Heart right ventricle (tissue), 16 donors: ENCODE measurements around the gene MTRF1L. TPM values are rescaled to one million over a fixed set of nuclear protein-coding genes. Genes with fewer than 3 reads are reported as not detected.

Experiments used
- ATAC-seq, 8 donors: fragments of 200-7000 bp; cut with Tn5 transposase; one replicate each; pipeline ENCODE4 v1.9.1; 2020; ENCODE audit warnings: mild to moderate bottlenecking in 8 of 8, moderate library complexity in 8 of 8, moderate number of reproducible peaks in 1 of 8
- DNase-seq, 2 donors: peaks; one replicate each; pipeline ENCODE4 v3.0.0-alpha.2; 2020
- H3K27ac ChIP-seq, 10 donors: fragments of 200-600 bp; sonication (generic) in 2 of 10; one replicate each; pipeline versions ENCODE4 v1.5.0 to v1.8.0; 2020 to 2022; ENCODE audit warnings: mild to moderate bottlenecking in 3 of 10
- H3K27me3 ChIP-seq, 7 donors: fragments of 200-600 bp; one replicate each; pipeline ENCODE4 v1.8.0; 2021 to 2022; ENCODE audit warnings: mild to moderate bottlenecking in 2 of 7
- H3K36me3 ChIP-seq, 9 donors: fragments of 200-600 bp; sonication (generic) in 1 of 9; one replicate each; pipeline versions ENCODE4 v1.5.0 to v1.8.0; 2020 to 2022; ENCODE audit warnings: mild to moderate bottlenecking in 2 of 9
- H3K4me1 ChIP-seq, 9 donors: fragments of 200-600 bp; sonication (generic) in 1 of 9; one replicate each; pipeline versions ENCODE4 v1.5.0 to v1.8.0; 2020 to 2022; ENCODE audit warnings: mild to moderate bottlenecking in 4 of 9
- H3K4me3 ChIP-seq, 10 donors: fragments of 200-600 bp; sonication (generic) in 2 of 10; one replicate each; pipeline versions ENCODE4 v1.5.0 to v1.8.0; 2020 to 2022; ENCODE audit warnings: mild to moderate bottlenecking in 7 of 10, moderate library complexity in 2 of 10
- H3K9me3 ChIP-seq, 11 donors: fragments of 200-600 bp in 10 of 11; sonication (generic) in 2 of 11; one replicate each; pipeline versions ENCODE4 v1.5.0 to v1.8.0; 2013 to 2022; ENCODE audit warnings: mild to moderate bottlenecking in 2 of 11, control low read depth in 1 of 11, moderate library complexity in 1 of 11
- WGBS, 2 donors: extraction: QIAGEN DNeasy Blood & Tissue Kit; methylation state at CpG; one replicate each; pipeline ENCODE4 v1.1.7; 2013; ENCODE audit warnings: inconsistent platforms in 1 of 2; 5-methylcytosine and 5-hydroxymethylcytosine counted together
- intact Hi-C, 10 donors: fragments of 100-400 bp; cut with DNase I; formaldehyde crosslinking; loops; one replicate each; pipeline versions ENCODE4 v1.11.1 to v1.14.2; 2022
- long read RNA-seq, 3 donors: library from polyadenylated mRNA; unstranded; transcript quantifications; one replicate each; pipeline ENCODE4 v2.0.0, GENCODE V29; 2020 to 2021
- polyA plus RNA-seq, 2 donors: library from polyadenylated mRNA; stranded (reverse); fragments of 200-250 nt; gene quantifications; one replicate each; pipeline ENCODE4 v1.2.3, GENCODE V29; 2013
- total RNA-seq, 10 donors: library from RNA; stranded (reverse); fragmentation: NEBNext Ultra II Directional in 3 of 10; extraction: Animal tissue kit (Norgen Biotek cat#: 25700) in 3 of 10; gene quantifications; one replicate each; pipeline versions ENCODE4 v1.2.1 to v1.2.4, GENCODE V29; 2021 to 2023
- TF ChIP-seq, protein P1 (sequence below), 9 donors: fragments of 200-600 bp; sonication (generic) in 2 of 9; IDR thresholded peaks; one replicate each; pipeline versions ENCODE4 v1.5.0 to v1.8.0; 2021 to 2022; ENCODE audit warnings: antibody characterized with exemption in 9 of 9, mild to moderate bottlenecking in 5 of 9, moderate library complexity in 1 of 9
- donor health status: Arrhythmogenic right ventricular cardiomyopathy.
- donor health status: ischemic (EF 13 %, LVEDD 7.1; RV severe dilation, severe dysfunction).
- donor health status: healthy with polysubstance abuse.
- donor health status: DM: no; HTN: yes; CAD: no.
- donor health status: DM: no; HTN: no; CAD: no.
- donor health status: ischemic (EF 25% LVEDD 6.9; RV normal size, moderate dysfunction).
- donor health status: ischemic (EF 25% LVEDD 5.7; RV mildly dilated, moderate dysfunction).
- donor health status: healthy.
- donor health status: DM: yes; HTN: yes; CAD: no.
- donor health status: Ischemic cardiomyopathy.
- donor health status: ischemic (EF 35%, LVEDD 5.7; RV mildly dilated, moderate dysfunction).
- donor health status: nonischemic (EF 11% LVEDD 7.7; RV severe dilation, severe dysfunction).
- donor health status: DM: yes; HTN: yes; CAD: no.
- donor health status: PGD.
- donor health status: ischemic (EF 29% LVEDD 5.4; RV normal size, mild dysfunction).
- donor health status: nonischemic (EF 23%, LVEDD 6.1; RV moderate dilation, normal function).

Gene MTRF1L
- total RNA-seq (10 to 100 TPM; 23.3 to 44.4 (median 26.4) TPM), polyA plus RNA-seq (10 to 100 TPM; 13.5 to 15.7 TPM)
- long read RNA-seq, donor 1, transcript MTRF1L-203 (7 exons, 3,676 nt), result major isoform, 25 of 69 reads
- long read RNA-seq, donor 1, transcript MTRF1L-208 (7 exons, 3,651 nt), result minor isoform, 16 of 69 reads
- long read RNA-seq, donor 1, transcript MTRF1L-202 (6 exons, 3,539 nt), result minor isoform, 6 of 69 reads
- long read RNA-seq, donor 1, partial matches to known transcripts, result 1 of 69 reads
- long read RNA-seq, donor 1, other reads (novel, unspliced or antisense), result 18 of 69 reads
- long read RNA-seq, donor 2, transcript MTRF1L-202 (6 exons, 3,539 nt), result minor isoform, 5 of 71 reads
- long read RNA-seq, donor 2, transcript MTRF1L-203 (7 exons, 3,676 nt), result major isoform, 31 of 71 reads
- long read RNA-seq, donor 2, transcript MTRF1L-208 (7 exons, 3,651 nt), result minor isoform, 19 of 71 reads
- long read RNA-seq, donor 2, partial matches to known transcripts, result 5 of 71 reads
- long read RNA-seq, donor 2, other reads (novel, unspliced or antisense), result 10 of 71 reads
- long read RNA-seq, donor 3, transcript MTRF1L-211 (6 exons, 3,514 nt), result minor isoform, 9 of 142 reads
- long read RNA-seq, donor 3, transcript MTRF1L-202 (6 exons, 3,539 nt), result minor isoform, 19 of 142 reads
- long read RNA-seq, donor 3, transcript MTRF1L-203 (7 exons, 3,676 nt), result major isoform, 41 of 142 reads
- long read RNA-seq, donor 3, transcript MTRF1L-208 (7 exons, 3,651 nt), result minor isoform, 32 of 142 reads
- long read RNA-seq, donor 3, partial matches to known transcripts, result 11 of 142 reads
- long read RNA-seq, donor 3, other reads (novel, unspliced or antisense), result 26 of 142 reads

GRCh38 chr6:153002613-153003365 is at the start of gene MTRF1L:
TSS of gene MTRF1L (minus strand) at chr6:153002709. CDS start at chr6:153002685, 24 bp downstream.
- intact Hi-C loops, result loop anchor here in 3 of 10 donors (1.0 to 2.0 kb wide), 2 partner anchors 19 to 20 kb away; partner anchors contain the start of gene FBXO5 (in 3 of the 3)
- peaks cover 0 to 23% (median 0%) of the 10 kb centered on the region in 9 donors for H3K36me3 ChIP-seq
- ATAC-seq, result peak; percentile 97 to 99 (median 99)
- WGBS, 2 donors, result 0% methylated on average over 50 to 52 of the region's 52 CpGs
- TF ChIP-seq, protein P1, sequence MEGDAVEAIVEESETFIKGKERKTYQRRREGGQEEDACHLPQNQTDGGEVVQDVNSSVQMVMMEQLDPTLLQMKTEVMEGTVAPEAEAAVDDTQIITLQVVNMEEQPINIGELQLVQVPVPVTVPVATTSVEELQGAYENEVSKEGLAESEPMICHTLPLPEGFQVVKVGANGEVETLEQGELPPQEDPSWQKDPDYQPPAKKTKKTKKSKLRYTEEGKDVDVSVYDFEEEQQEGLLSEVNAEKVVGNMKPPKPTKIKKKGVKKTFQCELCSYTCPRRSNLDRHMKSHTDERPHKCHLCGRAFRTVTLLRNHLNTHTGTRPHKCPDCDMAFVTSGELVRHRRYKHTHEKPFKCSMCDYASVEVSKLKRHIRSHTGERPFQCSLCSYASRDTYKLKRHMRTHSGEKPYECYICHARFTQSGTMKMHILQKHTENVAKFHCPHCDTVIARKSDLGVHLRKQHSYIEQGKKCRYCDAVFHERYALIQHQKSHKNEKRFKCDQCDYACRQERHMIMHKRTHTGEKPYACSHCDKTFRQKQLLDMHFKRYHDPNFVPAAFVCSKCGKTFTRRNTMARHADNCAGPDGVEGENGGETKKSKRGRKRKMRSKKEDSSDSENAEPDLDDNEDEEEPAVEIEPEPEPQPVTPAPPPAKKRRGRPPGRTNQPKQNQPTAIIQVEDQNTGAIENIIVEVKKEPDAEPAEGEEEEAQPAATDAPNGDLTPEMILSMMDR (IDR thresholded peaks at IDR 0.05), result peak in 1 of 9 donors; percentile 18
- H3K4me3 ChIP-seq, result peak within 1 kb of the TSS; percentile 67 to 85 (median 74)
- peak; percentile 91 to 95 for DNase-seq
- no peaks in the 10 kb centered on the region for H3K9me3 ChIP-seq
- peaks cover 9 to 50% (median 40%) of the 10 kb centered on the region in 9 donors for H3K4me1 ChIP-seq
- peak within 1 kb of the TSS; percentile 73 to 97 (median 92) for H3K27ac ChIP-seq
- no peaks in the 10 kb centered on the region for H3K27me3 ChIP-seq

GRCh38 chr6:153051801-153052200 is 49.3 kb upstream of the MTRF1L start:
- no peak overlapping the region for H3K4me3 ChIP-seq
- H3K9me3 ChIP-seq, result peaks cover 0 to 15% (median 0%) of the 10 kb centered on the region in 11 donors
- DNase-seq (no peak), ATAC-seq (no peak)
- no peaks in the 10 kb centered on the region for H3K36me3 ChIP-seq
- intact Hi-C loops, result no loop called here
- H3K4me1 ChIP-seq, result no peaks in the 10 kb centered on the region
- TF ChIP-seq, protein P1 (IDR thresholded peaks at IDR 0.05), result no peak
- no peak overlapping the region for H3K27ac ChIP-seq
- no peaks in the 10 kb centered on the region for H3K27me3 ChIP-seq

DNA sequence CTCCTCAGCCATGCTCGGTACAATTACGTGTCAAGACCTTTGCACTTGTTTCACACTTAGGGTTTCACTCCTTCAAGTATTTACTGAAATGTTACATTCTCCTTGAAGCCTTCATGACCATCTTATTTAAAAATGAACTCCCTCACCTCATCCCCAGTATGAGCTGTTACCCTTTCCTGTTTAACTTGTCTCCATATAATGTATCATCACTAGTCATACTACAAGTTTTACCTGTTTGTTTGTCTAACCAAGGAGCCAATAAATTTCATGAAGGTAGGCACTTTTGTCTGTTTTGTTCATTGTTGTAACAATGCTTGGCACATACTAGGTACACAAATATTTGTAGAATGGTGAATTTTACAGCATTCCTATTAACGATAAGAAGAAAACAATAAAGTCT is 46.1 kb upstream of the MTRF1L start:
- no peak overlapping the region for H3K27ac ChIP-seq
- H3K9me3 ChIP-seq, result peaks cover 0 to 15% (median 0%) of the 10 kb centered on the region in 11 donors
- H3K36me3 ChIP-seq, result no peaks in the 10 kb centered on the region
- intact Hi-C loops, result no loop called here
- TF ChIP-seq, protein P1 (IDR thresholded peaks at IDR 0.05), result no peak
- ATAC-seq (no peak), DNase-seq (no peak)
- WGBS, 2 donors, result 94% methylated on average over 3 of the region's 3 CpGs
- H3K27me3 ChIP-seq, result no peaks in the 10 kb centered on the region
- H3K4me3 ChIP-seq, result no peak overlapping the region
- H3K4me1 ChIP-seq, result no peaks in the 10 kb centered on the region

- no peaks in the 10 kb centered on the region for H3K27me3 ChIP-seq
- ATAC-seq, result no peak
- no peaks in the 10 kb centered on the region for H3K36me3 ChIP-seq
- peaks cover 0 to 15% (median 0%) of the 10 kb centered on the region in 11 donors for H3K9me3 ChIP-seq
- H3K4me1 ChIP-seq, result no peaks in the 10 kb centered on the region
- TF ChIP-seq, protein P1 (IDR thresholded peaks at IDR 0.05), result no peak
- intact Hi-C loops, result no loop called here
- no peak overlapping the region for H3K27ac ChIP-seq
- no peak overlapping the region for H3K4me3 ChIP-seq
- 90 to 97% methylated on average over 2 of the region's 2 CpGs for WGBS, 2 donors
- no peak for DNase-seq
Measured at GRCh38 chr6:153047386-153047785, 44.9 kb upstream of the MTRF1L start.
